Body of pancreas (tissue), 4 donors: ENCODE measurements around the gene CAMKMT.

ENCODE experiments used
- POLR2A ChIP-seq, 3 donors: fragments of 450-650 bp; IDR thresholded peaks; one replicate each; pipeline ENCODE4 v1.6.1; 2016; ENCODE audit warnings: antibody characterized with exemption in 3 of 3, mild to moderate bottlenecking in 2 of 3
- TF ChIP-seq, protein P1 (sequence below), 7 experiments: fragments of 450-650 bp in 4 of 7; fragments of 200-600 bp in 3 of 7; sonication (generic) in 3 of 7; IDR thresholded peaks; one replicate each; pipeline ENCODE4 v1.5.1; 2016 to 2019; ENCODE audit warnings: antibody characterized with exemption in 7 of 7

DNA sequence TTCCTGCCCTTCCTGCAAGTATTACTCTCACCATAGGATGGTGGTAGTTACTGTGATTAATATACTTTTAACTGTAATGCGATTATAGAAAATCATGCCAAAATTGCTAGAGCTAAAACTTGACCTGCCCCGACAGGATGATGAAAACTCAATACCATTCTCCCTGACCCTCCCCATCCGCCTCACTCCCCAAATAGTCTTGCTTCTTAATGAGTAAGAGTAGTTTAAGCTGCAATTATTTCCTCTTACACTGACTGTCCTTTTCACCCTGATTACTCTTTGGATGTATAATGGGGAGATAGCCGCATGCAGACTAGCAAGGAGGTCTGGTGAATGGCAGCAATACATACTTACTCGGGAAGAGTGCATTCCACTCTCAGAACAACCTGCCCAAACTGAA is 310.2 kb downstream of the CAMKMT start:
- TF ChIP-seq, protein P1, sequence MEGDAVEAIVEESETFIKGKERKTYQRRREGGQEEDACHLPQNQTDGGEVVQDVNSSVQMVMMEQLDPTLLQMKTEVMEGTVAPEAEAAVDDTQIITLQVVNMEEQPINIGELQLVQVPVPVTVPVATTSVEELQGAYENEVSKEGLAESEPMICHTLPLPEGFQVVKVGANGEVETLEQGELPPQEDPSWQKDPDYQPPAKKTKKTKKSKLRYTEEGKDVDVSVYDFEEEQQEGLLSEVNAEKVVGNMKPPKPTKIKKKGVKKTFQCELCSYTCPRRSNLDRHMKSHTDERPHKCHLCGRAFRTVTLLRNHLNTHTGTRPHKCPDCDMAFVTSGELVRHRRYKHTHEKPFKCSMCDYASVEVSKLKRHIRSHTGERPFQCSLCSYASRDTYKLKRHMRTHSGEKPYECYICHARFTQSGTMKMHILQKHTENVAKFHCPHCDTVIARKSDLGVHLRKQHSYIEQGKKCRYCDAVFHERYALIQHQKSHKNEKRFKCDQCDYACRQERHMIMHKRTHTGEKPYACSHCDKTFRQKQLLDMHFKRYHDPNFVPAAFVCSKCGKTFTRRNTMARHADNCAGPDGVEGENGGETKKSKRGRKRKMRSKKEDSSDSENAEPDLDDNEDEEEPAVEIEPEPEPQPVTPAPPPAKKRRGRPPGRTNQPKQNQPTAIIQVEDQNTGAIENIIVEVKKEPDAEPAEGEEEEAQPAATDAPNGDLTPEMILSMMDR (IDR thresholded peaks at IDR 0.05) = no peak
- no peak for TF ChIP-seq POLR2A (IDR thresholded peaks at IDR 0.05)
